DND-41 (cell line): ENCODE results near the gene HOXA13.

Experiments
- ATAC-seq: fragments of 200-7000 bp; cut with Tn5 transposase; 3 replicates; pipeline ENCODE4 v1.9.1; 2021; ENCODE audit warnings: low read depth; ENCODE audit not compliant: insufficient read depth
- DNase-seq: peaks from one replicate; pipeline ENCODE4 v3.0.0-alpha.2; 2020
- H2AFZ ChIP-seq: 2 replicates; pipeline ENCODE4 v1.6.0; 2012; ENCODE audit warnings: low read depth, low read length
- H3K27ac ChIP-seq: 2 replicates; pipeline ENCODE4 v1.5.1; 2012; ENCODE audit warnings: low read length, inconsistent platforms
- H3K27me3 ChIP-seq: fragments of 200-600 bp; sonication (generic); 2 replicates; pipeline ENCODE4 v1.6.0; 2012; ENCODE audit warnings: low read length, mild to moderate bottlenecking, inconsistent platforms; ENCODE audit not compliant: insufficient read depth, poor library complexity
- H3K36me3 ChIP-seq: 2 replicates; pipeline ENCODE4 v1.5.1; 2012; ENCODE audit warnings: low read length, inconsistent platforms; ENCODE audit not compliant: insufficient read depth
- H3K4me1 ChIP-seq: 2 replicates; pipeline ENCODE4 v1.5.1; 2012; ENCODE audit warnings: mild to moderate bottlenecking, low read length; ENCODE audit not compliant: insufficient read depth
- H3K4me2 ChIP-seq: 2 replicates; pipeline ENCODE4 v1.6.0; 2012; ENCODE audit warnings: mild to moderate bottlenecking, moderate library complexity, low read length, inconsistent platforms; ENCODE audit not compliant: insufficient read depth
- H3K4me3 ChIP-seq, 2 experiments: fragments of 200-600 bp in 1 of 2; shearing (Covaris generic) in 1 of 2; 2 replicates each; pipeline ENCODE4 v1.5.1; 2012 to 2016; ENCODE audit warnings: inconsistent platforms in 2 of 2, low read length in 2 of 2, mild to moderate bottlenecking in 2 of 2, low read depth in 1 of 2, moderate library complexity in 1 of 2
- H3K79me2 ChIP-seq: 2 replicates; pipeline ENCODE4 v1.6.0; 2012; ENCODE audit warnings: low read length, inconsistent platforms; ENCODE audit not compliant: insufficient read depth
- H3K9ac ChIP-seq: 2 replicates; pipeline ENCODE4 v1.6.0; 2012; ENCODE audit warnings: low read depth, mild to moderate bottlenecking, inconsistent platforms, low read length, moderate library complexity
- H3K9me3 ChIP-seq: 2 replicates; pipeline ENCODE4 v1.5.1; 2012; ENCODE audit warnings: low read length, moderate library complexity, mild to moderate bottlenecking, inconsistent platforms; ENCODE audit not compliant: insufficient read depth, severe bottlenecking
- H4K20me1 ChIP-seq: 2 replicates; pipeline ENCODE4 v1.6.0; 2012; ENCODE audit warnings: low read length; ENCODE audit not compliant: insufficient read depth
- CTCF ChIP-seq: IDR thresholded peaks from 2 replicates; pipeline ENCODE4 v1.5.1; 2012; ENCODE audit warnings: borderline replicate concordance, low read length, moderate library complexity, mild to moderate bottlenecking; ENCODE audit not compliant: poor library complexity, severe bottlenecking; ENCODE audit errors: extremely low read depth
- EZH2 ChIP-seq: IDR thresholded peaks from 3 replicates; pipeline ENCODE4 v1.6.1; 2012; ENCODE audit warnings: borderline replicate concordance, low read depth, mild to moderate bottlenecking, moderate library complexity, low read length, inconsistent platforms; ENCODE audit not compliant: severe bottlenecking

HOXA13 gene

GRCh38 chr7:27220440-27220955, 20.6 kb upstream of the HOXA13 start:
- TF ChIP-seq CTCF (no peak), EZH2 (no peak)
- H2AFZ ChIP-seq = no peak overlapping the region
- DNase-seq (no peak), ATAC-seq (no peak)
- H3K9ac ChIP-seq = no peak overlapping the region
- no peaks in the 10 kb centered on the region for H4K20me1 ChIP-seq
- H3K4me3 ChIP-seq = no peak overlapping the region
- H3K36me3 ChIP-seq = no peaks in the 10 kb centered on the region
- no peaks in the 10 kb centered on the region for H3K79me2 ChIP-seq
- no peaks in the 10 kb centered on the region for H3K9me3 ChIP-seq
- peaks cover 7% of the 10 kb centered on the region for H3K27me3 ChIP-seq
- no peak overlapping the region for H3K27ac ChIP-seq
- no peak overlapping the region for H3K4me2 ChIP-seq
- H3K4me1 ChIP-seq = no peaks in the 10 kb centered on the region

GRCh38 chr7:27219821-27220220, 19.9 kb upstream of the HOXA13 start:
- DNase-seq = no peak
- H3K36me3 ChIP-seq = no peaks in the 10 kb centered on the region
- no peak for ATAC-seq
- peaks cover 7% of the 10 kb centered on the region for H3K27me3 ChIP-seq
- H2AFZ ChIP-seq = no peak overlapping the region
- TF ChIP-seq CTCF = no peak
- no peak for TF ChIP-seq EZH2
- H3K4me2 ChIP-seq = no peak overlapping the region
- H3K4me1 ChIP-seq = no peaks in the 10 kb centered on the region
- H3K27ac ChIP-seq = no peak overlapping the region
- no peak overlapping the region for H3K4me3 ChIP-seq
- H3K9ac ChIP-seq = no peak overlapping the region
- H3K9me3 ChIP-seq = no peaks in the 10 kb centered on the region
- no peaks in the 10 kb centered on the region for H3K79me2 ChIP-seq
- H4K20me1 ChIP-seq = no peaks in the 10 kb centered on the region

GRCh38 chr7:27217951-27218350, 18.1 kb upstream of the HOXA13 start:
- no peak for ATAC-seq
- Histone ChIP-seq H3K4me2 (no peak overlapping the region), H3K36me3 (no peaks in the 10 kb centered on the region), H3K79me2 (no peaks in the 10 kb centered on the region), H4K20me1 (no peaks in the 10 kb centered on the region), H3K4me1 (no peaks in the 10 kb centered on the region), H3K4me3 (no peak overlapping the region), H3K9ac (no peak overlapping the region), H3K9me3 (no peaks in the 10 kb centered on the region), H3K27me3 (peaks cover 2% of the 10 kb centered on the region), H3K27ac (no peak overlapping the region), H2AFZ (no peak overlapping the region)
- TF ChIP-seq EZH2 (no peak), CTCF (no peak)
- DNase-seq = no peak

GRCh38 chr7:27215356-27215755, 15.5 kb upstream of the HOXA13 start:
- Histone ChIP-seq H3K36me3 (no peaks in the 10 kb centered on the region), H3K27me3 (no peaks in the 10 kb centered on the region), H3K4me1 (no peaks in the 10 kb centered on the region), H3K79me2 (no peaks in the 10 kb centered on the region), H2AFZ (no peak overlapping the region), H4K20me1 (no peaks in the 10 kb centered on the region), H3K27ac (no peak overlapping the region), H3K4me2 (no peak overlapping the region), H3K4me3 (no peak overlapping the region), H3K9me3 (no peaks in the 10 kb centered on the region), H3K9ac (no peak overlapping the region)
- ATAC-seq (no peak), DNase-seq (no peak)
- TF ChIP-seq EZH2 = no peak
- TF ChIP-seq CTCF = no peak
